Activated naive CD8-positive, alpha-beta T cell treated with anti-CD3 and anti-CD28 coated beads for 36 hours (primary cell): ENCODE data around the gene KXD1. TPM values are rescaled to one million over a fixed set of nuclear protein-coding genes. Genes with fewer than 3 reads are reported as not detected.
"Not testable (repeated sequence)": the region's sequence is repeated elsewhere in the genome, so short reads cannot be mapped to it uniquely, and the experiment has no call there.

Source experiments
- DNase-seq: peaks from one replicate; pipeline ENCODE4 v3.0.0; 2021
- H3K27ac Mint-ChIP-seq: one replicate; pipeline ENCODE4 v1.8.0; 2022; ENCODE audit warnings: mild to moderate bottlenecking, moderate library complexity, mixed read lengths
- H3K27me3 Mint-ChIP-seq: one replicate; pipeline ENCODE4 v1.8.0; 2022; ENCODE audit warnings: mild to moderate bottlenecking, mixed read lengths
- H3K36me3 Mint-ChIP-seq: one replicate; pipeline ENCODE4 v1.8.0; 2021; ENCODE audit warnings: mild to moderate bottlenecking, mixed read lengths
- H3K4me1 Mint-ChIP-seq: one replicate; pipeline ENCODE4 v1.8.0; 2021; ENCODE audit warnings: mixed read lengths
- H3K4me3 Mint-ChIP-seq: one replicate; pipeline ENCODE4 v1.8.0; 2022; ENCODE audit warnings: mild to moderate bottlenecking, moderate library complexity, mixed read lengths
- H3K9me3 Mint-ChIP-seq: one replicate; pipeline ENCODE4 v1.8.0; 2022; ENCODE audit warnings: mixed read lengths
- total RNA-seq, 2 experiments: library from RNA; stranded (reverse); gene quantifications; one replicate each; pipeline ENCODE4 v1.2.3, GENCODE V29; 2021

The KXD1 gene
- total RNA-seq, 2 experiments from 2014 or later, result 116 to 124 TPM

DNA sequence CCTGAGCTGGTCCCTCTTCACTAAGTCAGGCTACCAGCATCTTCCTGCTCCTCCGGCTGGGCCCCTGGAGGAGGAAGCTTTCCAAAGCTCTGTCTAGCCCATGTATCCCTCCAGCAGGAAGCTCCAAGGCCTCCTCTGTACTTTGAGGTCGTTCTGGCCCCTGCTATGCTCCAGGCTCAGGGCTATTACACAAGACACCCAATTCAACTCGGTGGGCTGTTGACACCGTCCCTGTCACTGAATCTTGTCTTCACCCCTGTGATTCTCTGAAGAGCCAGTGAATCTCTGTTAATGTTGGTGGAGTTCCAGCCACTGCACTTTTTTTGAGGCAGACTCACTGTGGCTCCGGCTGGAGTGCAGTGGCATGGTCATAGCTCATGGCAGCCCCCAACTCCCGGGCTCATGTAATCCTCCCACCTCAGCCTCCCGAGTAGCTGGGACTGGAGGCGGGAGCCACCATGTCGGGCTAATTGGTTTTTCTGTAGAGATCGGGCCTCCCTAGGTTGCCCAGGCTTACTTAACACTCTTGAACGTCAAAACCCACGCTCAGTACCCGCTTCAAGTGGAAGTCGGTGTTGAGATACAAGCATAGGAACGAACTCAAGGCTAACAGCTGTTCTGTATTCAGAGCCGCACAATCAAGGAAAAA, 30.4 kb downstream of the KXD1 start:
- no peaks in the 10 kb centered on the region for H3K9me3 Mint-ChIP-seq
- DNase-seq, result no peak
- peak overlapping the region; percentile 92 for H3K4me3 Mint-ChIP-seq
- H3K36me3 Mint-ChIP-seq, result peaks cover 15% of the 10 kb centered on the region
- peaks cover 24% of the 10 kb centered on the region for H3K4me1 Mint-ChIP-seq
- no peaks in the 10 kb centered on the region for H3K27me3 Mint-ChIP-seq
- peak overlapping the region; percentile 83 for H3K27ac Mint-ChIP-seq

DNA sequence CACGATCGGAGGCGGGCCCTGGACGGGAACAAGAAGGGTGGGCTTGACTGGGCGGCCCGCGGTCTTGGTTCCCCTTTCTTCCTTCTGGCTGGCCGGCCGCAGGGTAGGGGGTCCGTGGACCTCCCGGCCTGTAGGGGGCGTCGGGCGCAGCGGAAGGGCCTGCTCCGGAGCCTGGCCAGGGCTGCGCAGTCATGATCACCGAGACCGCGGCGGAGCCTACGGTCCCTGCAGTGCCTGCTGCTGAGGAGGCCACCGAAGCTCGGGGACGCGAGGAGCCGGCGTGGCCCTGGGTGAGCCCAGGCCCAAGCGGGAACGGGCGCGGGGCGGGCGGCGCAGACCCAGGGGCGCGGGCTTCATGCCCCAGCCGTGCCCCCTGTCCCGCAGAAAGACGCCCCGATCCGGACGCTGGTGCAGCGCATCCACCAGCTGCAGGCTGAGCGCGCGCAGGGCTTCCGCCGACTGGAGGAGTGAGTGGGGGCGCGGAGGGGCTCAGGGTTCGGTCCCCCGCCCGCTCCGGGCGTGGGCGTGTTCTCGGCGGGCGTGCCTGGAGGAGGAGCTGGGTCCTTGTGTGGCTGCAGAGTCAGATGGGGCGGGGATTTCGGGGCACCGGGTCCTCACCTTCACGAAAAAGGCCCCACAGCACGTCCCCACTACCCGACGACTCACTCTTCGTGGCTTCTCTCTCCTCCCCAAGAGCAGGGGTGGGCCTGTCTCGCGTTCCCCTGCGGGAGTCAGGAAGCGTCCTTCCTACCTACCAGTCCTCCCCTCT, 31.1 kb downstream of the KXD1 start, which contains the start of gene REX1BD:
REX1BD (plus strand) TSS at position 188 of the 769 bp plus-strand sequence; CDS start at position 192, 4 bp downstream.
- Mint-ChIP-seq H3K27ac (peak within 1 kb of the TSS; percentile 96), H3K36me3 (peaks cover 15% of the 10 kb centered on the region), H3K27me3 (no peaks in the 10 kb centered on the region), H3K9me3 (no peaks in the 10 kb centered on the region), H3K4me3 (peak within 1 kb of the TSS; percentile 92), H3K4me1 (peaks cover 29% of the 10 kb centered on the region)
- peak; percentile 93 for DNase-seq

DNA sequence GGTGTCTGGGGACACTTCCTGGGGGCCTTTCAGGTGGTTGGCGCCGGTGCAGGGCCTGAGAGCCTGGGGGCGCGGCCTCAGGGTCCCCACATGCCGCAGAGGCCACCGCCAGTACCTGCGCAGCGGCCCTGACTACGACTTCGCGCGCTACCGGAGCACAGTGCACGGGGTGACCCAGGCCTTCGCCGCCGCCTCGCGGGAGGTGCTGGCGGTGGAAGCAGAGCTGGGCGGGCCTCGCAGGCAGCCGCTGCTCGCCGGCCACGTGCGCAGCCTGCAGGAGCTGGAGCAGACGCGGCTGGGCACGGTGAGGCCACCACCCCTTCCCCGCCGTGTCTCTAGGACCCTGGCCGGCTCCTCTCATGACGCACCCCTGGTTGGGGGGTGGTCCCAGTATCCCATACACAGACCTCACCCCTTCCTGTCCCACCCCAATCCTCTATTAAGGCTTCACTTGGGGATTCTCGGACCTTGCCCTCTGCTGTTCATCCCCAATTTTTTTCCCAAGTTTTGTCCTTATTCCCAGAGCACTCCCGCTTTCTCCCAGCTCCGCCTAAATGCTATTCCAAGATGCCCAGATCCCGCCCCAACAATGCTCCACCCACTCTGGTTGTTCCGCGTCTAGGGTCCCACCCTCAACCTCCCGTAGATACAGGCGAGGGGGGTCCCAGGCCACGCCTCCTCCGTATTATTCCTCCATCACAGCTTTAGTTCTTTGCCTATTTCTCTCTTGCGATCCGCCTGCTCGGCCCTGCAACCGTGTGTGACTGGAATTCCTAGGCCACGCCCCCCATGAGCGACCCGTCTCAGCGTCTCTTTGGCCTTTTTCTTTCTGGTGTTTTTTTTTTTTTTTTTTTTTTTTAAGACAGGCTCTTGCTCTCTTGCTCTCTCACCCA, 32.0 kb downstream of the KXD1 start:
- Mint-ChIP-seq H3K9me3 (no peaks in the 10 kb centered on the region), H3K36me3 (peaks cover 15% of the 10 kb centered on the region), H3K27ac (peak overlapping the region; percentile 96), H3K4me3 (peak overlapping the region; percentile 92), H3K27me3 (peaks cover 1% of the 10 kb centered on the region), H3K4me1 (peaks cover 31% of the 10 kb centered on the region)
- peak; percentile 85 for DNase-seq

DNA sequence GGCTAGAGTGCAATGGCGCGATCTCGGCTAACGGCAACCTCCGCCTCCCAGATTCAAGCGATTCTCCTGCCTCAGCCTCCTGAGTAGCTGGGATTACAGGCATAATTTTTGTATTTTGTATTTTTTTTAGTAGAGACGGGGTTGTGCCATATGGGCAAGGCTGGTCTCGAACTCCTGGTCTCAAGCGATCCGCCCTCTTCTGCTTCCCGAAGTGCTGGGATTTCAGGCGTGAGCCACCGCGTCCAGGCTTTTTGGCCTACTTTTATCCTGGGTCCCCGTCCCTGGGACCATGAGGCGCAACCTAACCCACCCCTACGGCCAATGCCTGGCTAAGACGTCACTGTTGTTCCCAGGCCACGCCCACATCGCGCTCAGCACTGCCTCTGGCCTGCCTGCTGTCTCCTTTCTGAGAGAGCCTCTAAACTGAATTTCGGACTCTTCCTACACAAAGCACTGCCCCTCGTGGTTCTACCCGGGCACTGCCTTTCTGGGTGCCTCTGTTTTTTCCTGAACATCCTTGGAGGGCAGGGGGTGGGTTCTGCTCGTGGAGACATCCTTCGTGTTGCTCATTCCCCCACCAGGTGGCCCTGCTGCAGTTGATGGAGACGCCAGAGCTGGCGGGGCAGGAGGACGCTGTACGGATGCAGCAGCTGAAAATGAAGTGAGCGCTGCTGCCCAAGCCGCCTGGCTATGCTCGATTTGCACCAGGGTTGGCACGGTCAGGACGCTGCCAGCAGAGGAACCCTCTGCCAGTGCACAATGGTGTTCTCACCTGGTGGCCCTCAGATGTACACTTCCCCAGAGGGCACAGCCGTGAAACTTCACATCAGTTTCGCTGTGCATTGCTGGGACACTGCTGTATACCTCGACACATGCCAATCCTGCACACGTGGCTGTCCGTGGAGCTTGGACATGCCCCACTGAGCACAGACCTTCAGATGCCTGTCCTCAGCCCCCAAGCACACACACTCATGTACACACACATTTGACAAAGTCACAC, 32.9 kb downstream of the KXD1 start:
- Mint-ChIP-seq H3K27ac (peak overlapping the region; percentile 96), H3K4me3 (peak overlapping the region; percentile 92), H3K9me3 (no peaks in the 10 kb centered on the region), H3K4me1 (peaks cover 33% of the 10 kb centered on the region), H3K27me3 (peaks cover 6% of the 10 kb centered on the region), H3K36me3 (peaks cover 15% of the 10 kb centered on the region)
- DNase-seq, result no peak

DNA sequence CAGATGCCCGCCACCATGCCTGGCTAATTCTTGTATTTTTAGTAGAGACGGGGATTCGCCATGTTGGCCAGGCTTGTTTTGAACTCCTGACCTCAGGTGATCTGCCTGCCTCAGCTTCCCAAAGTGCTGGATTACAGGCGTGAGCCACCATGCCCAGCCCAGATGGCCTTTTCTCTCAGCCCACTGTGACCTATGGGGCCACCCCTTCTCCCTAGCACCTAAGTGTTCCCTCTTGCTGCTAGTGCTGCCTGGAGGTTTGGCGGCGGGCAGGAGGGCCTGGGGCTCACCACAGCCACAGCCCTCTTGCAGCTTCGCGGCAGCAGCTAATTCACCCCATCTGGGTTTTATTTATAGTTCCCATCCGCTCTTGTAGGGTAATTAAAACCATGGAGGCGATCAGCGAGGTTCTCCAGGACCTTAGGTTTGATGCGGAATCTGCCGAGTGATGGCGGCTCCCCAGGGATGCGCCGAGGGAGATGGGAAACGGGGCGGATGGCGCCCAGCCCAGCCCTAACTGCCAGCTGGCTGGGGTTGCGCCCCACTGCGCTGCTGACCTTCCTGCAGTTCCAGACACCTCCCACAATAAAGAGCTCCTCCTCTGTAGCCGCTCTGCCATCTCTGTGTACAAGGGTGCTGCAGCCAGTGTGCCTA, 34.2 kb downstream of the KXD1 start:
- Mint-ChIP-seq H3K9me3 (no peaks in the 10 kb centered on the region), H3K4me3 (no peak overlapping the region), H3K36me3 (peaks cover 15% of the 10 kb centered on the region), H3K27ac (no peak overlapping the region), H3K27me3 (peaks cover 13% of the 10 kb centered on the region), H3K4me1 (peaks cover 40% of the 10 kb centered on the region)
- no peak for DNase-seq

DNA sequence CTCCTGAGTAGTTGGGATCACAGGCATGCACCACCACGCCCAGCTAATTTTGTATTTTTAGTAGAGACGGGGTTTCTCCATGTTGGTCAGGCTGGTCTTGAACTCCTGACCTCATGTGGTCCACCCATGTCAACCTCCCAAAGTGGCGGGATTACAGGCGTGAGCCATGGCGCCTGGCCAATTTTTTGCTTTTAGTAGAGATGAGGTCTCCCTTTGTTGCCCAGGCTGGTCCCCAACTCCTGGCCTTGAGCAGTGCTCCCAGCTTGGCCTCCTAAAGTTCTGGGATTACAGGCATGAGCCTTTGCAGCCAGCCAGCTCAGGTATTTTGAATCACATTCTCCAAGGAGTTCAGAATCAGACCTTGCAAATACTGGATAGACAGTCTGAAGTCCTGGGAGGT, 35.1 kb downstream of the KXD1 start:
- not testable (repeated sequence) for DNase-seq, H3K4me3 Mint-ChIP-seq, H3K9me3 Mint-ChIP-seq, H3K27ac Mint-ChIP-seq
- peaks cover 13% of the 10 kb centered on the region for H3K27me3 Mint-ChIP-seq
- peaks cover 36% of the 10 kb centered on the region for H3K4me1 Mint-ChIP-seq
- peaks cover 15% of the 10 kb centered on the region for H3K36me3 Mint-ChIP-seq

DNA sequence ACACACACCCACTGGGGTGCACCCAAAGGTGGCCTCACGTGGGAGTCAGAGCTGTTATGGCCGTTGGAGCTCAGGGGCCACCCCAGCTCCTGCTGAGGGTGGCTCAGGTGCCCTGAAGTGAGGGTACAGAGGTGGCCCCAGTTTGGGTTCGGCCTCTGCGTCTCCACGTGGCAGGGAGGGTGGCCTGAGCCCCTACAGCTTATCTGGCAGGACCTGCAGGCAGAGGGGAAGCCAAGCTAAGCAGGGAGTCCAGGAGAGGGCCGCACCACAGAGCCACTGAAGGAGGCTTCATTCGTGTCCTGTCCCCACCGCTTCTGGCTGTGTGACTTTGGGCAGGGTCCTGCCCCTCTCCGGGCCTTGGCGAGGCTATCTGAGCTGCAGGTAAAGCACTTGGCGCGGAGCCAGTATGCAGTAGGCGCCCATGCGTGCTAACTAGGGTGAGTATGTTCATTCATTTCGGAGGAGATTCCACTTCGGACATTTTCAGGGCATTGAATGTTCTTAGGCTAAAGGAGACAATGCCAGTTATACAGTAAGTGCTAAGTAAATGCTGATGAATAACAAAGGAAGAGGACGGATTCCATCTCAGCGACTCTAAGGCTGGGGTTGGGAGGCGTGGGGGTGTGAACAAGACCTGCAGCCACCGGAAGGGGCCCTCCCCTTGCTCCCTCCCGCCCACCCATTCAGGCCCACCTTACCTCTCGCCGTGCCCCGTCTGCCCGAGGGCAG, 35.9 kb downstream of the KXD1 start:
- Mint-ChIP-seq H3K4me1 (peaks cover 29% of the 10 kb centered on the region), H3K4me3 (peak overlapping the region; percentile 18), H3K36me3 (peaks cover 15% of the 10 kb centered on the region), H3K9me3 (no peaks in the 10 kb centered on the region), H3K27me3 (peaks cover 16% of the 10 kb centered on the region), H3K27ac (no peak overlapping the region)
- no peak for DNase-seq

DNA sequence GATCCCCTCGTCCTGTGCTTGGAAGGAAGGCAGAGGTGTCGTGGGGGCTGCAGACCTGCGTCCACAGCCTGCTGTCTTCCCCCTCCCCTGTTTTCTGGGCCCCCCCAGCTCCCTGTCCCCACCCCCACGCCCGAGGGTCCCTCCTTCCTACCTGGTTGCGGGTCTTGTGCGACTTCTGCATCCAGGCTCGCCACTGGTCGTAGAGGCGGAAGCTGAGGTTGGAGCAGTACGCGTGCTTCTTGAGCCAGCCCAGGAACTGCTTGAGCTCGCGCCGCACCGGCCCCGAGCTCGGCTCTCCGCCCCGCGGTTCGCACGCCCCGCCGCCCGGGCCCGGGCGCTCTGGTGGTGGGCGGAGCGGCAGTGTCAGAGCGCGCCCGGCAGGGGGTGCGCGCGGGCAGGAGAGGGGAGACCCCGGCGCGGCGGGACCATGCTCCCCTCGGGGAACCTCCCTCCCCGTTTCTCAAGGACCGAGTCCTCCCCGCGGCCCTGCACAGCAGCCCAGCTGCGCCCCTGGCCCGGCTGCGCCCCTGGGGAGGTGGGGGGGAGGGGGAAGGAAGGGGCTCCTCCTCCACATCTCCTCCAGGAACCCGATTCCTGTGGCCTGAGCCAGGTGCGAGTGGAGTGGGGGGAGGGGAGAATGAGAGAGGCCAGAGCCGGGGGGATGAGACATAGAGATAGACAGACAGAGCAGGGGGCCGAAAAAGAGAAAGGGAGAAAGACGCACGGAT, 36.6 kb downstream of the KXD1 start:
- Mint-ChIP-seq H3K4me1 (peaks cover 29% of the 10 kb centered on the region), H3K27me3 (peaks cover 20% of the 10 kb centered on the region), H3K27ac (peak overlapping the region; percentile 66), H3K4me3 (peak overlapping the region; percentile 83), H3K36me3 (peaks cover 15% of the 10 kb centered on the region), H3K9me3 (no peaks in the 10 kb centered on the region)
- DNase-seq, result peak; percentile 86

DNA sequence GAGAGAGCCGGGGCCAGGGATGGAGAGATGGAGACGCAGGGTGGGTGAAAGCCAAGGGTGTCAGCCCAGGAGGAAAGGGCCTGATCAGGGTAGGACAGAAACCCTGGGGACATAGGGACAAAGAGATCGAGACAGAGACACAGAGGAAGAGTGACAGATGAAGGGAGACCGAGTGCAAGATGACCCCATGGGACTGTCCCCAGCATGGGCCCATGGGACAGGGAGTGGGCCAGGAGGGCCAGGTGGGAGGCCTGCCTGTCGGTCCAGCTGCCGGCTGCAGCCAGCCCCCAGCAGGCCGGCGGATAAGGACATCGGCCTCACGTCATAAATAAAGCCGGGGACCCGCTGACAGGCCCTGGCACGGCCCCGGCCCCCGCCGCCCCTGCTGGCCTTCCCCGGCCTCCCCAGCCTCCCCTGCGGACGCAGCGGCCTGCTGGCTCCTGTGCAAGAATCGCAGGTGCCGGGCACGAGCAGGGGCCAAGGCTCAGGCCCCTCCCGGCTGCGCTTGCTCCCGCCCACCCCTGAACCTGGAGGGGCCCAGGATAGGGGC, 37.2 kb downstream of the KXD1 start:
- H3K36me3 Mint-ChIP-seq, result peaks cover 11% of the 10 kb centered on the region
- peaks cover 22% of the 10 kb centered on the region for H3K27me3 Mint-ChIP-seq
- H3K4me3 Mint-ChIP-seq, result peak overlapping the region; percentile 83
- no peaks in the 10 kb centered on the region for H3K9me3 Mint-ChIP-seq
- peak overlapping the region; percentile 66 for H3K27ac Mint-ChIP-seq
- DNase-seq, result no peak
- peaks cover 25% of the 10 kb centered on the region for H3K4me1 Mint-ChIP-seq

DNA sequence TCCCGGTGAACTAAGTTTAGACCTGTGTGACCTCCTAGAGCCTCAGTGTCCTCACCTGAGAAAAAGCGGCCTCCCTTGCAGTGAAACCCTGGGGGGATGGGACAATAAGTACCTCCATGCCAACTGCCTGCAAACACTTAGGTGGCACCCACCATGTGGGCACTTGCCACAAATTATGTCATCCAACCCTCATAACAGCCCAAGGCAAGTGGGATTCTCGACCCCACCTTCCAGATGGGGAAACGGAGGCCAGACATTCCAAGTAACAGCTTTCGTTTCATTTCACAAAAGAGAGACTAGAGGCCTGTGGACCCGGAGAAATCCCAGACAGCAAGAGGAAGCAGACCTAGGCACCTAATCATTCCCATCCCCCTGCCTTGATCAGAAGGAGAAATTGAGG, 37.8 kb downstream of the KXD1 start:
- no peaks in the 10 kb centered on the region for H3K9me3 Mint-ChIP-seq
- H3K27me3 Mint-ChIP-seq, result peaks cover 25% of the 10 kb centered on the region
- peak overlapping the region; percentile 48 for H3K4me3 Mint-ChIP-seq
- H3K4me1 Mint-ChIP-seq, result peaks cover 22% of the 10 kb centered on the region
- peaks cover 8% of the 10 kb centered on the region for H3K36me3 Mint-ChIP-seq
- H3K27ac Mint-ChIP-seq, result no peak overlapping the region
- no peak for DNase-seq

DNA sequence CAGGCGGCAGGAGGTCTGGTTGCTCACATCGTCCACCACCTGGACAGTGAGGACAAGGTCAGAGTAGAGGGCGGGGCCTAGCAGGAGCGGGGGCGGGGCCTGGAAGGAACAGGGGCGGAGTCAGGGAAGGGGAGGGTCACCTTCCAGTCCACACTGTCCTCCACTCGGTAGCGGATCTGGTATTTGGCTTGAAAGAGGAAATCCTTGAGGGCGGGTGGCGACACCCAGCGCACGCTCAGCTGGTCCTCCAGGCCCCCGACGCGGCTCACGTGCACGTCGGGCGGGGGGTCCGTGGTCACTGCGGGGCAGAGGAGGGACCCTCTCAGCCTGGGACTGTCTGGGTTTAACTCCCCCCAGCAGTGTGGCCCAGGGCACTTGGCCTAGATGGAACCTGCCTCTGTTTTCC, 39.1 kb downstream of the KXD1 start:
- no peaks in the 10 kb centered on the region for H3K9me3 Mint-ChIP-seq
- no peak overlapping the region for H3K27ac Mint-ChIP-seq
- peaks cover 18% of the 10 kb centered on the region for H3K4me1 Mint-ChIP-seq
- no peak overlapping the region for H3K4me3 Mint-ChIP-seq
- DNase-seq, result no peak
- H3K27me3 Mint-ChIP-seq, result peaks cover 37% of the 10 kb centered on the region
- H3K36me3 Mint-ChIP-seq, result no peaks in the 10 kb centered on the region

DNA sequence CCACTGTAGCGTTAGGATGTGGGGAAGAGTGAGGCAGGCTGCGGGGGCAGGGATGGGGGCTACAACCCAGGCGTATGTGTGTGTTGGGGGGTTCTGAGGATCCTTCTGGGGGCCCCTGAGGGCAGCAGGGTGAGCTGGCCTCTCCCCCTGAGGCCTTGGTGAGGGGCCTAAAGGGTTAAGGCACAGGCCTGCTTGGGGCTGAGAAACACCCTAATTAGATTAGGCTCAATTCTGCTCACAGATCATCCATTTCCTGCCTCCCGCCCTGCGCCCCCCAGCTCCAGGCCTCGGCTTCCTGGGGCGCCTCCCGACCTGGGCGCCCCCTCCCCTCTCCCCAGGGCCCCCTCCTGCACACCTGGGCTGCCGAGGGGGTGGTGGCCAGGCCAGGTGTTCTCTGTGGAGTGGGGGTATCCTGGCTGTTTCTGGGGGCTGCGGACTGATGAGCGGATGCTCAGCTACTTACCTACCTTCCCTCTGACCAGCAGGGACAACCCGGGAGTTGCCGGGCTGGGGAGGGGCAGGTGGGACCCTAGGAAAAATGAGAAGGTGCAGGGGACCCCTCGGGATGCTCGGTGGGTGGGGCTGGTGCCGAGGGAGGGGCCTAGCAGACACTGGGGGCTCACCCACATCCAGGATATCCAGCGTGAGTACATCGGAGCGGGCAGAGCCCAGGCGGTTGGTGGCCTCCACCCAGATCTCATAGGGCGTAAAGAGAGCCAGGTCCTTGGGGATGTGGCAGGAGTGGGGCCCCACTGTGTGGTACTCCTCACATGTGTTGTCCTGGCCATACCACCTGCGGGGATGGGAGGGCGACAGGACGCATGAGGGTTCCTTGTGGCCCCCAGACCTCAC, 40.4 kb downstream of the KXD1 start:
- Mint-ChIP-seq H3K36me3 (no peaks in the 10 kb centered on the region), H3K4me3 (no peak overlapping the region), H3K9me3 (no peaks in the 10 kb centered on the region), H3K27me3 (peaks cover 48% of the 10 kb centered on the region), H3K4me1 (peaks cover 18% of the 10 kb centered on the region), H3K27ac (no peak overlapping the region)
- no peak for DNase-seq
